ENCODE results near the gene MRPL40.

GRCh38 chr22:19406846-19407245 is 25.5 kb upstream of the MRPL40 start:
- TF ChIP-seq CTCF (IDR thresholded peaks at IDR 0.05 in 2 of 3, conservative IDR thresholded peaks at IDR 0.05 in 1 of 3; ENCODE audit: borderline replicate concordance in 1 of 3, insufficient read depth in 1 of 3, low read depth in 2 of 3, low read length in 2 of 3) (no peak), SP1 (IDR thresholded peaks at IDR 0.05; ENCODE audit: low read depth) (no peak), POLR2AphosphoS5 (IDR thresholded peaks at IDR 0.05; ENCODE audit: low read depth, low read length) (no peak), POLR2A (IDR thresholded peaks at IDR 0.05; ENCODE audit: borderline replicate concordance, extremely low read depth, insufficient read depth, insufficient read length) (no peak), YY1 (IDR thresholded peaks at IDR 0.05; ENCODE audit: extremely low read depth, insufficient replicate concordance, low read depth, low read length) (no peak), EZH2phosphoT487 (IDR thresholded peaks at IDR 0.05; ENCODE audit: borderline replicate concordance) (no peak)
